HG02870 (cell line): ENCODE measurements around the gene SLC38A3.
"Not testable (repeated sequence)": the region's sequence is repeated elsewhere in the genome, so short reads cannot be mapped to it uniquely, and the experiment has no call there.

Experiments used
- ATAC-seq: cut with Tn5 transposase; IDR thresholded peaks from one replicate; pipeline ENCODE4 v1.9.1; 2021; ENCODE audit warnings: mild to moderate bottlenecking, moderate library complexity; ENCODE audit not compliant: unreplicated experiment

Gene SLC38A3

GRCh38 chr3:50229490-50229889 lies 24.4 kb downstream of the SLC38A3 start:
- ATAC-seq = no peak

GRCh38 chr3:50230104-50230793 lies 25.2 kb downstream of the SLC38A3 start:
- no peak for ATAC-seq

- ATAC-seq = no peak
These were observed 25.7 kb downstream of the SLC38A3 start for GRCh38 chr3:50230794-50231125.

- ATAC-seq = no peak
These were observed 26.5 kb downstream of the SLC38A3 start for GRCh38 chr3:50231581-50231980.

GRCh38 chr3:50232303-50232702 lies 27.2 kb downstream of the SLC38A3 start:
- no peak for ATAC-seq

GRCh38 chr3:50233176-50233575 lies 28.1 kb downstream of the SLC38A3 start:
- no peak for ATAC-seq

GRCh38 chr3:50235716-50236483 lies 30.8 kb downstream of the SLC38A3 start, which contains the start of gene GNAI2:
TSS of gene GNAI2 (plus strand) at chr3:50236204. CDS start at chr3:50236336, 132 bp downstream.
- peak; percentile 94 for ATAC-seq

- ATAC-seq = no peak
These were observed 31.5 kb downstream of the SLC38A3 start for GRCh38 chr3:50236484-50237132.

- no peak for ATAC-seq
These were observed 32.1 kb downstream of the SLC38A3 start for GRCh38 chr3:50237133-50237651.

- ATAC-seq = no peak
These were observed 32.9 kb downstream of the SLC38A3 start for GRCh38 chr3:50237754-50238548.

GRCh38 chr3:50238549-50239026 lies 33.5 kb downstream of the SLC38A3 start:
- no peak for ATAC-seq

- ATAC-seq = no peak
These were observed 34.6 kb downstream of the SLC38A3 start for GRCh38 chr3:50239649-50240048.

GRCh38 chr3:50241163-50241562 lies 36.1 kb downstream of the SLC38A3 start:
- no peak for ATAC-seq

GRCh38 chr3:50241713-50242380 lies 36.8 kb downstream of the SLC38A3 start:
- no peak for ATAC-seq

GRCh38 chr3:50242381-50242770 lies 37.3 kb downstream of the SLC38A3 start:
- ATAC-seq = no peak

GRCh38 chr3:50242851-50243542 lies 37.9 kb downstream of the SLC38A3 start:
- ATAC-seq = no peak

- no peak for ATAC-seq
These were observed 38.4 kb downstream of the SLC38A3 start for GRCh38 chr3:50243543-50243895.

GRCh38 chr3:50244813-50245212 lies 39.7 kb downstream of the SLC38A3 start:
- ATAC-seq = not testable (repeated sequence)

GRCh38 chr3:50245251-50245745 lies 40.2 kb downstream of the SLC38A3 start:
- ATAC-seq = no peak
